ENCODE measurements around the gene MYG1. TPM values are rescaled to one million over a fixed set of nuclear protein-coding genes. Genes with fewer than 3 reads are reported as not detected.
A peak's percentile ranks its signal among the peaks of the same experiment; 100 is the strongest.

The MYG1 gene
- total and polyA plus RNA-seq, 2 of the 13 experiments (the other 11 are each of a cell fraction or from before 2014, with no cell fraction given), result 38.6 to 58.0 TPM

DNA sequence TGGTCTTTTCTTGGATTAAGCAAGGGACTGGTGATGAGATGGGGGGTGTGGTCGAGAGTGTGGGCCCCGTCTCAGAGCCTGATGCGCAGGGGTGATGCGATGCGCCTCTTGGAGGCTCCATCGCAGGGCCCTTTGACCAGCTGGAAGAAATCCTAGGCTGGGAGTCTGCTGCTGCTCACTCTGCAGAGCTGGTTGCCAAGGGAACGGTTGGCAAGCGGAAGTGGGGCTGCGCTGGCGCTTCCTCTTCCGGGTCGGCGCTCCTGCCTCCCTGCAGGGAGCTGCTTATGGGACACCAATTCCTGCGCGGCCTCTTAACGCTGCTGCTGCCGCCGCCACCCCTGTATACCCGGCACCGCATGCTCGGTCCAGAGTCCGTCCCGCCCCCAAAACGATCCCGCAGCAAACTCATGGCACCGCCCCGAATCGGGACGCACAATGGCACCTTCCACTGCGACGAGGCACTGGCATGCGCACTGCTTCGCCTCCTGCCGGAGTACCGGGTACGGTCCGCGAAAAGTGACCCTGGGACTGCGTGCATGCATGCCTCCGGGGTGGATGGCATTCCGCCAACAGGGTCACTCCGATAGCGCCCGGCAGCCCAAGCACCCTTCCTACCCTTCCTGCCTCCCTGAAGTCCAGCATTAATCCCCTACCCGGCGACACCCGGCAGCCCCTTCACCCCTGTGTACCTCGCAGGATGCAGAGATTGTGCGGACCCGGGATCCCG is at the start of gene MYG1 (continued):
- TF ChIP-seq ZNF446 (CRISPR knock-in tag; IDR thresholded peaks at IDR 0.05) (0 out of 2 replicates have a peak, but pooled peaks have one; percentile 19), ZEB1 (IDR thresholded peaks at IDR 0.05; ENCODE audit: insufficient replicate concordance, low read depth) (no peak), TBX3 (IDR thresholded peaks at IDR 0.05; ENCODE audit: borderline replicate concordance) (0 out of 2 replicates have a peak, but pooled peaks have one; percentile 36), DNMT3B (CRISPR knock-in tag; conservative IDR thresholded peaks at IDR 0.05) (no peak; the same call in 1 of the 2 replicates), NFYB (CRISPR knock-in tag; IDR thresholded peaks at IDR 0.05) (0 out of 2 replicates have a peak, but pooled peaks have one; percentile 30), ZNF138 (CRISPR knock-in tag; IDR thresholded peaks at IDR 0.05; ENCODE audit: low read depth) (peak; percentile 56; the same call in 1 of the 2 replicates), ZNF337 (CRISPR knock-in tag; IDR thresholded peaks at IDR 0.05; ENCODE audit: borderline replicate concordance, low read depth) (no peak), ZNF619 (CRISPR knock-in tag; IDR thresholded peaks at IDR 0.05) (peak; percentile 85; the same call in 1 of the 2 replicates), ZNF317 (CRISPR knock-in tag; IDR thresholded peaks at IDR 0.05) (peak; percentile 83; the same call in 1 of the 2 replicates), REXO4 (CRISPR knock-in tag; IDR thresholded peaks at IDR 0.05; ENCODE audit: borderline replicate concordance) (no peak), ARNT2 (CRISPR knock-in tag; IDR thresholded peaks at IDR 0.05; ENCODE audit: low read depth) (peak; percentile 84)
- TF ChIP-seq, protein P1, sequence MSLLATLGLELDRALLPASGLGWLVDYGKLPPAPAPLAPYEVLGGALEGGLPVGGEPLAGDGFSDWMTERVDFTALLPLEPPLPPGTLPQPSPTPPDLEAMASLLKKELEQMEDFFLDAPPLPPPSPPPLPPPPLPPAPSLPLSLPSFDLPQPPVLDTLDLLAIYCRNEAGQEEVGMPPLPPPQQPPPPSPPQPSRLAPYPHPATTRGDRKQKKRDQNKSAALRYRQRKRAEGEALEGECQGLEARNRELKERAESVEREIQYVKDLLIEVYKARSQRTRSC (CRISPR knock-in tag; IDR thresholded peaks at IDR 0.05; ENCODE audit: low read depth), result peak; percentile 92
- TF ChIP-seq, protein P2, sequence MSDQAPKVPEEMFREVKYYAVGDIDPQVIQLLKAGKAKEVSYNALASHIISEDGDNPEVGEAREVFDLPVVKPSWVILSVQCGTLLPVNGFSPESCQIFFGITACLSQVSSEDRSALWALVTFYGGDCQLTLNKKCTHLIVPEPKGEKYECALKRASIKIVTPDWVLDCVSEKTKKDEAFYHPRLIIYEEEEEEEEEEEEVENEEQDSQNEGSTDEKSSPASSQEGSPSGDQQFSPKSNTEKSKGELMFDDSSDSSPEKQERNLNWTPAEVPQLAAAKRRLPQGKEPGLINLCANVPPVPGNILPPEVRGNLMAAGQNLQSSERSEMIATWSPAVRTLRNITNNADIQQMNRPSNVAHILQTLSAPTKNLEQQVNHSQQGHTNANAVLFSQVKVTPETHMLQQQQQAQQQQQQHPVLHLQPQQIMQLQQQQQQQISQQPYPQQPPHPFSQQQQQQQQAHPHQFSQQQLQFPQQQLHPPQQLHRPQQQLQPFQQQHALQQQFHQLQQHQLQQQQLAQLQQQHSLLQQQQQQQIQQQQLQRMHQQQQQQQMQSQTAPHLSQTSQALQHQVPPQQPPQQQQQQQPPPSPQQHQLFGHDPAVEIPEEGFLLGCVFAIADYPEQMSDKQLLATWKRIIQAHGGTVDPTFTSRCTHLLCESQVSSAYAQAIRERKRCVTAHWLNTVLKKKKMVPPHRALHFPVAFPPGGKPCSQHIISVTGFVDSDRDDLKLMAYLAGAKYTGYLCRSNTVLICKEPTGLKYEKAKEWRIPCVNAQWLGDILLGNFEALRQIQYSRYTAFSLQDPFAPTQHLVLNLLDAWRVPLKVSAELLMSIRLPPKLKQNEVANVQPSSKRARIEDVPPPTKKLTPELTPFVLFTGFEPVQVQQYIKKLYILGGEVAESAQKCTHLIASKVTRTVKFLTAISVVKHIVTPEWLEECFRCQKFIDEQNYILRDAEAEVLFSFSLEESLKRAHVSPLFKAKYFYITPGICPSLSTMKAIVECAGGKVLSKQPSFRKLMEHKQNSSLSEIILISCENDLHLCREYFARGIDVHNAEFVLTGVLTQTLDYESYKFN (CRISPR knock-in tag; conservative IDR thresholded peaks at IDR 0.05), result peak; percentile 60
- TF ChIP-seq, protein P3, sequence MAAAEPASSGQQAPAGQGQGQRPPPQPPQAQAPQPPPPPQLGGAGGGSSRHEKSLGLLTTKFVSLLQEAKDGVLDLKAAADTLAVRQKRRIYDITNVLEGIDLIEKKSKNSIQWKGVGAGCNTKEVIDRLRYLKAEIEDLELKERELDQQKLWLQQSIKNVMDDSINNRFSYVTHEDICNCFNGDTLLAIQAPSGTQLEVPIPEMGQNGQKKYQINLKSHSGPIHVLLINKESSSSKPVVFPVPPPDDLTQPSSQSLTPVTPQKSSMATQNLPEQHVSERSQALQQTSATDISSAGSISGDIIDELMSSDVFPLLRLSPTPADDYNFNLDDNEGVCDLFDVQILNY (CRISPR knock-in tag; conservative IDR thresholded peaks at IDR 0.05), result peak; percentile 58

All from HepG2 (cell line).